ENCODE measurements around the gene GDF7.

GRCh38 chr2:20697322-20697934 is 30.5 kb downstream of the GDF7 start:
- TF ChIP-seq POLR2A (IDR thresholded peaks at IDR 0.05) (no peak), CTCF (IDR thresholded peaks at IDR 0.05 in 8 of 11, conservative IDR thresholded peaks at IDR 0.05 in 3 of 11) (no peak)
